ENCODE results near the gene P2RX7. TPM values are rescaled to one million over a fixed set of nuclear protein-coding genes. Genes with fewer than 3 reads are reported as not detected.

The P2RX7 gene
- total RNA-seq, 2 experiments from 2014 or later, result 3.6 to 4.7 TPM

DNA sequence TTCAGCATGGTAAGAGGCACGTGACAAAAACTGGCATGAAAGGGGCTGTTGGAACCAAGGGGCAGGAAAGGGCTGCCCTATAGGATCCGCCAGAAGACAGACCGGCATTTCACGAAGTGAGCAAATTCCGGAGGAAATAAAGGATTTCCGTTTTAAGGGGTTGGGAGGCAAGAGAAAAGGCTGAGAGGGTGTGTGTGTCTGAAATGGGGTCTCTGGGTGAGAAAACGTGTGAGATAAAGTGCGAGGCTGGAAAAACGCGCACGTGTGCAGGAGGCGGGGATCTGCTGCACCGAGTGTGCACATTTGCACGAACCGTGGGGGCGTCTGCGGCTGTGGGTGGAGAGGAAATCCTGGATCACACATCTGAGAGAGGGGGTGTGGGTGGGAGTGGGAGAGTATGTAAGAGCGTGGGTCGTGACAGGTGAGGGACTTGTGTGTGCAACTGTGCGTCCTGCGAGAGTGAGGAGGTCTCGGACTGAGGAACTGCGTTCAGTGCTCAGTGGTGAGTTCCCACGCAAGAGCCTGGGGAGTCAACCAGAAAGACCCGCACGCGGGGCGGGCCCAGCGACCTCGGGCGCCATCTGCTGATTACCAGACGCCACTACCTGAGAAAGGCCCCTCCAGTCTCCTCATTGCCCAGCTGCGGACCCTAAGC lies 37.0 kb upstream of the P2RX7 start:
- DNase-seq (peak; percentile 87), ATAC-seq (peak; percentile 91)
- peak; percentile 90 for TF ChIP-seq CTCF (IDR thresholded peaks at IDR 0.05)
- POLR2A ChIA-PET, result interaction anchor here (1.5 kb wide), 1 partner anchor 9 kb away, joined by 5 read pairs; no protein-coding TSS in a partner anchor
- H3K27me3 Mint-ChIP-seq, result peaks cover 5% of the 10 kb centered on the region
- peak overlapping the region; percentile 55 for H3K4me3 Mint-ChIP-seq
- intact Hi-C loops (cut with micrococcal nuclease), result loop anchor here (5.0 kb wide), 1 partner anchor 33 kb away; no protein-coding TSS in a partner anchor
- H3K9me3 Mint-ChIP-seq, result peaks cover 6% of the 10 kb centered on the region
- H3K4me1 Mint-ChIP-seq (ENCODE audit: low read depth), result peaks cover 39% of the 10 kb centered on the region
- no peak overlapping the region for H3K27ac Mint-ChIP-seq
- no peaks in the 10 kb centered on the region for H3K36me3 Mint-ChIP-seq (ENCODE audit: low read depth)
- CTCF ChIA-PET, result interaction anchor here (0.6 to 2.3 kb wide), 17 partner anchors 13 to 514 kb away, joined by 3 to 23 read pairs (median 3); partner anchors contain the start of genes P2RX7 and POP5

DNA sequence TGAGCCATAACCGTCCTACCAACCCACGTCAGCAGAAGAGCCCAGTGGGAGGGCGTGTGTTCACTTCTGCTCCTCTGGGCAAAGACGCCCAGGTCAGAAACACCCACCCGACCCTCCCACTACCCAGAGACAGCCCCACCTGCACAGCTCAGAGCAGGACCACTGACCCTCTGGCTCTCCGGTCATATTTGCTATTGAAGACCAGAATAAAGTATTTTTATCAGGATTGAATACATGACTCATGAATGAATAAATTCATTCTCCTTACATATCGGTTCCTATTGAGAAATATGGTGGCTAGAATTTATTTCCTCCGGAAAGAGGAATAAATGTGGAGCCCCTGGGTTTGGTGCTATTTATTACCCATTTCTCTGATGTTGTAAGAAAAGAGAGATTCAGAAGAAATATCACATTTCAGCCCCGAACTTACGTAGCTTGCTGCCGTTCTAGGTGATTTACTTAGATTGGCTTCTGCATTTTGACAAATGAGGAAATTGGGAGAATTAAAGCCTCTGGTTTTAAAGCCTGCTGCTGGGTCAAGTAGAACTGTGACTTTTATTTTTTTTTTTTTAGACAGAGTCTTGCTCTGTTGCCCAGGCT lies 36.4 kb upstream of the P2RX7 start:
- Mint-ChIP-seq H3K9me3 (peaks cover 6% of the 10 kb centered on the region), H3K27ac (no peak overlapping the region), H3K27me3 (peaks cover 5% of the 10 kb centered on the region), H3K4me1 (ENCODE audit: low read depth) (peaks cover 39% of the 10 kb centered on the region), H3K36me3 (ENCODE audit: low read depth) (no peaks in the 10 kb centered on the region), H3K4me3 (peak overlapping the region; percentile 55)
- no peak for ATAC-seq
- peak; percentile 33 for TF ChIP-seq CTCF (IDR thresholded peaks at IDR 0.05)
- DNase-seq, result no peak
- POLR2A ChIA-PET, result interaction anchor here (1.5 kb wide), 1 partner anchor 10 kb away, joined by 5 read pairs; no protein-coding TSS in a partner anchor
- CTCF ChIA-PET, result interaction anchor here (0.6 to 2.3 kb wide), 16 partner anchors 12 to 515 kb away, joined by 3 to 23 read pairs (median 3); partner anchors contain the start of genes P2RX7 and POP5
- intact Hi-C loops (cut with micrococcal nuclease), result loop anchor here (5.0 kb wide), 1 partner anchor 34 kb away; no protein-coding TSS in a partner anchor

DNA sequence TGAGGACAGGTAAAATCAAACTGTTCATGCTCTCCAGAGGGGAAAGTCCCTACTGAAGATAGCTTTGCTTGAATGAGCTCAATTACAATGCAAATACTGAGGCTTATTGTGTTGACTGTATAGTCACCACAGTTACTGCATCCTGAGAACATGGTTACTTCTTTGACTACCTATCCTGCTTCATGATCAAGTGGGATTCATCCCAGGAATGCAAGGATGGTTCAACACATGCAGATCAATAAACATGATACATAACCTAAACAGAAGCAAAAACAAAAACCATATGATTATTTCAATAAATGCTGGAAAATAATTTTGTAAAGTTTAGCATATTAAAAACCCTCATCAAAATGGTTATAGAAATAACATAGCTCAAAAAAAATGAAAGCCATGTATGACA lies 32.9 kb upstream of the P2RX7 start:
- POLR2A ChIA-PET, result interaction anchor here (1.0 kb wide), 1 partner anchor 45 kb away, joined by 3 read pairs; no protein-coding TSS in a partner anchor
- no peak for ATAC-seq

GRCh38 chr12:121102307-121102706 lies 30.4 kb upstream of the P2RX7 start:
- DNase-seq (no peak), ATAC-seq (no peak)
- H3K36me3 Mint-ChIP-seq (ENCODE audit: low read depth), result no peaks in the 10 kb centered on the region
- no peak overlapping the region for H3K27ac Mint-ChIP-seq
- ChIA-PET CTCF (interaction anchor here (1.0 to 1.6 kb wide), 5 partner anchors 9 to 456 kb away, joined by 3 to 7 read pairs (median 3); no protein-coding TSS in a partner anchor), POLR2A (no interaction called here)
- TF ChIP-seq CTCF (IDR thresholded peaks at IDR 0.05), result no peak
- H3K4me1 Mint-ChIP-seq (ENCODE audit: low read depth), result peaks cover 2% of the 10 kb centered on the region
- H3K27me3 Mint-ChIP-seq, result no peaks in the 10 kb centered on the region
- H3K4me3 Mint-ChIP-seq, result no peak overlapping the region
- peaks cover 11% of the 10 kb centered on the region for H3K9me3 Mint-ChIP-seq
- intact Hi-C loops (cut with micrococcal nuclease), result no loop called here

More for the DNA sequence above, 32.9 kb upstream of the P2RX7 start:
- DNase-seq, result no peak
- TF ChIP-seq CTCF (IDR thresholded peaks at IDR 0.05), result no peak
- H3K4me3 Mint-ChIP-seq, result no peak overlapping the region
- peaks cover 16% of the 10 kb centered on the region for H3K4me1 Mint-ChIP-seq (ENCODE audit: low read depth)
- peaks cover 3% of the 10 kb centered on the region for H3K27me3 Mint-ChIP-seq
- intact Hi-C loops (cut with micrococcal nuclease), result loop anchor here (5.0 kb wide), 1 partner anchor 37 kb away; no protein-coding TSS in a partner anchor
- H3K27ac Mint-ChIP-seq, result no peak overlapping the region
- peaks cover 8% of the 10 kb centered on the region for H3K9me3 Mint-ChIP-seq
- H3K36me3 Mint-ChIP-seq (ENCODE audit: low read depth), result no peaks in the 10 kb centered on the region
- CTCF ChIA-PET, result interaction anchor here (1.0 to 2.3 kb wide), 5 partner anchors 10 to 124 kb away, joined by 3 to 14 read pairs (median 5); no protein-coding TSS in a partner anchor
